Neural cell (in vitro differentiated cells): ENCODE data around the gene TPRG1. TPM values are rescaled to one million over a fixed set of nuclear protein-coding genes. Genes with fewer than 3 reads are reported as not detected.

Source experiments
- H2AFZ ChIP-seq: fragments of 200-600, 300-800 bp; sonication (generic), shearing (Covaris generic); 2 replicates; pipeline ENCODE4 v1.6.0; 2014; ENCODE audit warnings: low read depth, mild to moderate bottlenecking, antibody characterized with exemption, low read length, moderate library complexity
- H3F3A ChIP-seq: fragments of 200-600 bp; shearing (Covaris generic); 2 replicates; pipeline ENCODE4 v1.6.1; 2016; ENCODE audit warnings: mild to moderate bottlenecking, moderate library complexity, mixed read lengths, antibody characterized with exemption, low read length; ENCODE audit not compliant: insufficient read depth, poor library complexity, severe bottlenecking
- H3K27ac ChIP-seq: fragments of 200-600, 300-800 bp; sonication (generic), shearing (Covaris generic); 2 replicates; pipeline ENCODE4 v1.5.1; 2014; ENCODE audit warnings: mild to moderate bottlenecking, low read length, moderate library complexity
- H3K27me3 ChIP-seq: fragments of 300-800, 200-600 bp; sonication (generic), shearing (Covaris generic); 2 replicates; pipeline ENCODE4 v1.6.0; 2014; ENCODE audit warnings: mild to moderate bottlenecking, low read depth, low read length, moderate library complexity; ENCODE audit not compliant: insufficient read depth
- H3K36me3 ChIP-seq: fragments of 300-800, 200-600 bp; sonication (generic), shearing (Covaris generic); 2 replicates; pipeline ENCODE4 v1.5.1; 2014; ENCODE audit warnings: mild to moderate bottlenecking, antibody characterized with exemption, low read length, moderate library complexity; ENCODE audit not compliant: insufficient read depth
- H3K4me2 ChIP-seq: fragments of 300-800, 200-600 bp; sonication (generic), shearing (Covaris generic); 2 replicates; pipeline ENCODE4 v1.6.0; 2014; ENCODE audit warnings: mild to moderate bottlenecking, low read length
- H3K4me3 ChIP-seq: fragments of 300-800, 200-600 bp; sonication (generic), shearing (Covaris generic); 2 replicates; pipeline ENCODE4 v1.5.1; 2014; ENCODE audit warnings: mild to moderate bottlenecking, low read length, moderate library complexity
- H3K79me2 ChIP-seq: fragments of 200-600 bp; shearing (Covaris generic); replicated peaks from 2 replicates; pipeline ENCODE4 v1.6.0; 2014; ENCODE audit warnings: mild to moderate bottlenecking, low read length, moderate library complexity; ENCODE audit not compliant: insufficient read depth
- H3K9ac ChIP-seq: fragments of 300-800, 200-600 bp; sonication (generic), shearing (Covaris generic); 2 replicates; pipeline ENCODE4 v1.6.1; 2016; ENCODE audit warnings: mild to moderate bottlenecking, low read length, mixed read lengths
- H3K9me2 ChIP-seq: fragments of 200-600 bp; shearing (Covaris generic); 2 replicates; pipeline ENCODE4 v1.6.1; 2016; ENCODE audit warnings: mild to moderate bottlenecking, low read length, mixed read lengths; ENCODE audit not compliant: insufficient read depth
- H3K9me3 ChIP-seq: fragments of 200-600, 300-800 bp; sonication (generic), shearing (Covaris generic); 2 replicates; pipeline ENCODE4 v1.6.1; 2016; ENCODE audit warnings: mild to moderate bottlenecking, mixed run types, low read length, moderate library complexity, mixed read lengths
- H4K20me1 ChIP-seq: fragments of 200-600 bp; shearing (Covaris generic); 2 replicates; pipeline ENCODE4 v1.6.1; 2016; ENCODE audit warnings: mild to moderate bottlenecking, mixed run types; ENCODE audit not compliant: insufficient read depth
- CTCF ChIP-seq: fragments of 450-650 bp; IDR thresholded peaks from 2 replicates; pipeline ENCODE4 v1.5.1; 2014; ENCODE audit warnings: antibody characterized with exemption, mild to moderate bottlenecking, moderate library complexity; ENCODE audit not compliant: poor library complexity, severe bottlenecking
- EP300 ChIP-seq: fragments of 450-650 bp; conservative IDR thresholded peaks from 2 replicates; pipeline ENCODE4 v1.6.1; 2014; ENCODE audit warnings: antibody characterized with exemption, mild to moderate bottlenecking, moderate library complexity; ENCODE audit not compliant: poor library complexity, severe bottlenecking
- EZH2 ChIP-seq: fragments of 200-600, 300-800 bp; shearing (Covaris generic), sonication (generic); IDR thresholded peaks from 2 replicates; pipeline ENCODE4 v1.6.1; 2014; ENCODE audit warnings: antibody characterized with exemption, low read length, borderline replicate concordance, mild to moderate bottlenecking; ENCODE audit not compliant: insufficient read depth, poor library complexity, severe bottlenecking
- MXI1 ChIP-seq: fragments of 450-650 bp; conservative IDR thresholded peaks from 2 replicates; pipeline ENCODE4 v1.6.1; 2014; ENCODE audit warnings: antibody characterized with exemption, mild to moderate bottlenecking; ENCODE audit not compliant: poor library complexity, severe bottlenecking
- POLR2AphosphoS5 ChIP-seq: IDR thresholded peaks from 2 replicates; pipeline ENCODE4 v1.6.1; 2012
- RAD21 ChIP-seq: fragments of 450-650 bp; conservative IDR thresholded peaks from 2 replicates; pipeline ENCODE4 v1.6.1; 2014; ENCODE audit warnings: antibody characterized with exemption, mild to moderate bottlenecking, moderate library complexity
- REST ChIP-seq: IDR thresholded peaks from 2 replicates; pipeline ENCODE4 v1.6.1; 2012; ENCODE audit warnings: borderline replicate concordance
- SMC3 ChIP-seq: fragments of 450-650 bp; conservative IDR thresholded peaks from 2 replicates; pipeline ENCODE4 v1.6.1; 2014; ENCODE audit warnings: antibody characterized with exemption, mild to moderate bottlenecking, moderate library complexity; ENCODE audit not compliant: poor library complexity
- TAF1 ChIP-seq: IDR thresholded peaks from 2 replicates; pipeline ENCODE4 v1.6.1; 2012; ENCODE audit warnings: low read depth
- polyA plus RNA-seq: library from polyadenylated mRNA; depleted of rRNA; stranded (reverse); fragments of >200 nt; gene quantifications from 2 replicates; pipeline ENCODE4 v1.2.3, GENCODE V29; 2014

Gene TPRG1
- polyA plus RNA-seq, 1 donor from 2014 or later: 0.17 TPM

GRCh38 chr3:189210251-189210770, 38.5 kb downstream of the TPRG1 start:
- no peaks in the 10 kb centered on the region for H3K27me3 ChIP-seq
- no peak overlapping the region for H3K4me3 ChIP-seq
- H3K27ac ChIP-seq: no peak overlapping the region
- no peaks in the 10 kb centered on the region for H3K79me2 ChIP-seq
- no peaks in the 10 kb centered on the region for H3K9me2 ChIP-seq
- no peak overlapping the region for H2AFZ ChIP-seq
- no peak overlapping the region for H3K4me2 ChIP-seq
- no peak overlapping the region for H3K9ac ChIP-seq
- TF ChIP-seq REST (no peak), RAD21 (no peak), TAF1 (no peak), MXI1 (no peak), EP300 (no peak), CTCF (no peak), POLR2AphosphoS5 (no peak), SMC3 (no peak), EZH2 (no peak)
- no peaks in the 10 kb centered on the region for H4K20me1 ChIP-seq
- no peaks in the 10 kb centered on the region for H3K9me3 ChIP-seq
- no peaks in the 10 kb centered on the region for H3F3A ChIP-seq
- no peaks in the 10 kb centered on the region for H3K36me3 ChIP-seq

- TF ChIP-seq MXI1: no peak
- H3K27ac ChIP-seq: no peak overlapping the region
- H2AFZ ChIP-seq: no peak overlapping the region
Observed at GRCh38 chr3:189212681-189213080, 40.9 kb downstream of the TPRG1 start.

GRCh38 chr3:189214651-189215050, 42.9 kb downstream of the TPRG1 start:
- H2AFZ ChIP-seq: no peak overlapping the region
- H3K27ac ChIP-seq: no peak overlapping the region
- H3K27me3 ChIP-seq: no peaks in the 10 kb centered on the region
- TF ChIP-seq RAD21 (no peak), REST (no peak), CTCF (no peak), EZH2 (no peak), MXI1 (no peak), EP300 (no peak), SMC3 (no peak)
- H3F3A ChIP-seq: no peaks in the 10 kb centered on the region
- H3K9ac ChIP-seq: no peak overlapping the region
- H3K4me2 ChIP-seq: no peak overlapping the region
- no peak overlapping the region for H3K4me3 ChIP-seq
- H4K20me1 ChIP-seq: no peaks in the 10 kb centered on the region
- H3K9me2 ChIP-seq: no peaks in the 10 kb centered on the region
- H3K36me3 ChIP-seq: no peaks in the 10 kb centered on the region
- H3K79me2 ChIP-seq: no peaks in the 10 kb centered on the region
- H3K9me3 ChIP-seq: no peaks in the 10 kb centered on the region

More at GRCh38 chr3:189212681-189213080, 40.9 kb downstream of the TPRG1 start:
- no peaks in the 10 kb centered on the region for H3K9me2 ChIP-seq
- no peaks in the 10 kb centered on the region for H4K20me1 ChIP-seq
- H3K4me2 ChIP-seq: no peak overlapping the region
- H3K79me2 ChIP-seq: no peaks in the 10 kb centered on the region
- H3K4me3 ChIP-seq: no peak overlapping the region
- no peak overlapping the region for H3K9ac ChIP-seq
- H3F3A ChIP-seq: no peaks in the 10 kb centered on the region
- no peaks in the 10 kb centered on the region for H3K27me3 ChIP-seq
- H3K36me3 ChIP-seq: no peaks in the 10 kb centered on the region
- no peaks in the 10 kb centered on the region for H3K9me3 ChIP-seq
